Epidermal melanocyte (primary cell): ENCODE results near the gene DDAH1.

Experiments
- DNase-seq: peaks from one replicate; pipeline ENCODE4 v3.0.0; 2011; ENCODE audit warnings: low spot score; ENCODE audit not compliant: insufficient read length

DDAH1 gene

DNA sequence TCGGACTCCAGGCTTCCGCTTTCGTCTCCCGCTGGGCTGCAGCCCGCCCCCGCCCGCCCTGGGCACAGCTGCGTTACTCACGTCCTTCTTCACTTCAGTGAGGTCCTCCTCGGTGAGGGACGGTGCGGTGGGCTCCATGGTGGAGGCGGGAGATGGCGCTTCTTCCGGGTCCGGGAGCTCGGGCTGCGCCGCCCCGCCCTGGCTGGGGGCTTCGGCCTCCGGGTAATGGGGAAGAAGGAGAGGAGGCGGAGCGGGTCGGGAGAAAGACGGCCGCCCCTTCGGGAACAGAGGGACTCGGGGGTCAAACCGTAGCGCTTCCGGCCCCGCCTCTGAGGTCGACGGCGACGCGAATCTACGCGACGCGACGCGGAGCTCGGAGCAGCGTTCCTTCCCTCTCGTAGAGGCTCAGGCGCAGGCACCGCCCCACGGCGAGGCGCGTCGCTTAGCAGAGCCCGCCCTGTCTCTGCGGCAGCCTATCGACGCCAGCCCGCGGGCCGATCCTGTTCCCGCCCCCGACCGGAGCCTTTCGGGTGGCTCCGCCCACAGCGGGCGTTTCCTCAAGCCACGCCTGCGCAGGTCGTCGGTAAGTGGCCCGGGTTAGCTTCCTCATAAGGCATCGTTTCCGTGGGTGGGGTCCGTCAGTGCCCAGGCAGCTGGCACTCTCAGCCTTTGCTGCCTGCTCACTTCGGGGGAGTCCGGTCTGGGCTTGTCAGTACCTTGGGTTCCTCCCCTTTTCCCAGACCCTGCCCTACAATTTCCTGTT, 188.6 kb downstream of the DDAH1 start, which contains the start of gene BCL10:
Gene BCL10, minus strand, starts transcription at position 418 of the 763 bp plus-strand sequence. Its CDS starts 280 bp downstream, at position 138.
- peak; percentile 85 for DNase-seq

DNA sequence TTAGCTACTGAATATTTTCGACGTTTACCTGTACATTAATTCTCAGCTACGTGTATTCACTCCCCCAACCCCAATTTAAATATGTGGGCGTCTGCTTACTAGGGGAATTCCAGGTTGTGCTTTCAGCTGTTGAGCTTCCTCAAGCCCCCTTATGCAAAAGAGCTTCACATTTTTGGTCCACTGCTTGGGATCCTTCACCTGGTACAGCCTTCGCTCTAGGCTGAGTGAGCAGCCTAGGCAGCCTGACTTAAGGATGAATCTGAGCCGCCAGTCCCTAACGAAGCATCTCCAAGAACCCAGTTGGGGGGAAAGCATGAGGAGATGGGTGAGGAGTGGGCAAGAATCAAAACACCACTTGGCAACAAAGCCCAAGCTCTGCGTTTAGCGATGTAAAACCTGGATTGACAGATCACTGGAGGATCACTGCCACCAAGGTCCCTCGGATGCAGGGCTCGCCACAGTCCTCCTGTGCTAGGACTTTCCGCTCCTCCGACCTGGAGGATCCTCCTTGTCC, 189.2 kb downstream of the DDAH1 start:
- no peak for DNase-seq

DNA sequence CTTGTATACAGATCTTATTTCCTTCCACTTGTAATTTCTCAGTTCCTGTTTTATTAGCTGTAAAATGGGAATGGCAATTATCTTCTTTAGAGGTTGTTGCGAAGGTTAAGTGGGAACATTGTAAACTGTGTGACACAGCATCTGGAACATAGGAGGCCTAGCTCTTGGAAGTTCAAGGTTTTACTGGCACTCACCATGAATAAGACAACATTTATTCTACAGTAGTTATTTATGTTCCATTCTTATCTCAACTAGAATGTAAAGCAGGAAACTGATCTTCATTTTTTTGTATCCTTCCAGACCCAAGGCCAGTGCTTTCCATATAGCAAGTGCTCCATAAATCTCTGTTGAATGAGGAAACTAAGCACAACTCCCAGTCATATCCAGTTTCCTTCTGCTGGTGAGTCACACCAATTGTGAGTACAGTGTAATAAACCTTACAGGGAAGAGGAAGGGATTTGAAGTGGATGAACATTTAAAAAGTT, 189.9 kb downstream of the DDAH1 start:
- no peak for DNase-seq

DNA sequence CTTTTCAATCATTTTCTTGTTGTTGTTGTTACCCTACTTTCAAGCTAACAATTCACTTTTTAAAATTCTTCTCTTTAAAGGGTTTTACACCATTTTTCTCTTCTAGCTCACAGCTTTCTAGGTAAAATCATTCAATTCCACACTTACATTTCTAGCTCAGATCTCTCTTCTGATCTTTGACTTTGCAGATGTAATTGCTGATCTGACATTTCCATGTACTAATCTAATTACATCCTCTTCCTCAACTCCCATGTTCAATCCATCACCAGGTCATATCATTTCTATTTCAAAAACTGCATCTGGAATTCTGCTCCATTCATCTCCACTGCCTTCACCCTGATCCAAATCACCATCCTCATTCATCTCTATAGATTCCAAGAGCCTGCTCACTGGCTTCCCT, 191.6 kb downstream of the DDAH1 start:
- DNase-seq: no peak

DNA sequence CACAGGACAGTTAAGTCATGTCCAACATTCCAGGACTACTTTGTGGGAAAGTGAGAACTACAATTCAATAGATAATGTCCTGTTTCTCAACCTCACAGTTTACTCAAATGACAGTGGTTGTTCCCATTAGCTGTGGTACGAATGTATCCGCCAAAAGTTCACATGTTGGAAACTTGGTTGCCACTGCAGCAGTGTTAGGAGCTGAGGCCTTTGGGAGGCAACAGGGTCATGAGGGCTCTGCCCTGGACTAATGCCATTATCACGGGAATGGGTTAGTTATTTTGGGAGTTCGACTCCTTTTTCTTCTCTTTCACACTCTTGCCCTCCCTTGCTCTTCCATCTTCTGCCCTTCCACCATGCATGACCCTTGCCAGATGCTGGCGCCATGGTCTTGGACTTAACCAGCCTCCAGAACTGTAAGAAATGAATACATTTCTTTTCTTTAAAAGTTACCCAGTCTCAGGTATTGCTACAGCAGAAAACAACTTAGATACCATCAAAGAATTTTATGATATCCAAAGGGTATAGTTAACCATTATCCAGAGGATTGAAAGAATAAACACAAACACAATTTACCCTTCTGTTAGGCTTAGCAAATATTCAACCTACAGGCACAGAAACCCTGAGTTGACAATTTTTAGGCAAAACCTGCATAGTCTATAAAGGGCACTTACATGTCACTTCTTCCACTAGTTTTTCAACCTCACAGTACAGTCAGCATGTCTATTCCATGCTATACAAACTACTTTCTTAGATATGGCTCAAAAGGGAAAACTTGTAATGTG, 196.0 kb downstream of the DDAH1 start:
- DNase-seq: no peak
